VCaP (cell line): Measurements from ENCODE around the gene KDM6A.

ENCODE experiments used
- H3K27ac ChIP-seq: fragments of 450-650 bp; 2 replicates; pipeline ENCODE4 v1.5.1; 2017
- TF ChIP-seq, protein P1 (sequence below): fragments of 450-650 bp; conservative IDR thresholded peaks from 2 replicates; pipeline ENCODE4 v1.5.1; 2017; ENCODE audit warnings: mild to moderate bottlenecking, moderate library complexity

KDM6A gene

DNA sequence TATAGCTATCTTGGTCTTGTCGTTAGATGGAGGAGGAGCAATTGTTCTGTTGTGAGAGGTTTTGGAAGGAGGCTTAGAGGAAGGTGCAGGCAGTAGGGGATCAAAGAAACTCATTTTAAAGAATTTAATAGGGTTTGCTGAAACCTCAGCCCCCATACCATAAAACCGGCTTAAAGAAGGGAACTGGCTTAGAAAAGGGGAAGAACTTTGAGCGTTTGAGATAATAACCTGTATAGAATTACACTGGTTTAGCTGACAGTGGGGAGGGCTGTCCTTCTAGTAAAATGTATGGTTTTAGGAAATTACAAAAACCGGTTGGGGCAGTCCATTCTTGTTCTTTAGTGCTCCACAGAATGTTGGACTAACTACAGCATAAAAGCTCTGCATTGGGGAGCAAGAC, 128.1 kb downstream of the KDM6A start:
- TF ChIP-seq, protein P1, sequence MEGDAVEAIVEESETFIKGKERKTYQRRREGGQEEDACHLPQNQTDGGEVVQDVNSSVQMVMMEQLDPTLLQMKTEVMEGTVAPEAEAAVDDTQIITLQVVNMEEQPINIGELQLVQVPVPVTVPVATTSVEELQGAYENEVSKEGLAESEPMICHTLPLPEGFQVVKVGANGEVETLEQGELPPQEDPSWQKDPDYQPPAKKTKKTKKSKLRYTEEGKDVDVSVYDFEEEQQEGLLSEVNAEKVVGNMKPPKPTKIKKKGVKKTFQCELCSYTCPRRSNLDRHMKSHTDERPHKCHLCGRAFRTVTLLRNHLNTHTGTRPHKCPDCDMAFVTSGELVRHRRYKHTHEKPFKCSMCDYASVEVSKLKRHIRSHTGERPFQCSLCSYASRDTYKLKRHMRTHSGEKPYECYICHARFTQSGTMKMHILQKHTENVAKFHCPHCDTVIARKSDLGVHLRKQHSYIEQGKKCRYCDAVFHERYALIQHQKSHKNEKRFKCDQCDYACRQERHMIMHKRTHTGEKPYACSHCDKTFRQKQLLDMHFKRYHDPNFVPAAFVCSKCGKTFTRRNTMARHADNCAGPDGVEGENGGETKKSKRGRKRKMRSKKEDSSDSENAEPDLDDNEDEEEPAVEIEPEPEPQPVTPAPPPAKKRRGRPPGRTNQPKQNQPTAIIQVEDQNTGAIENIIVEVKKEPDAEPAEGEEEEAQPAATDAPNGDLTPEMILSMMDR, result no peak
- no peak overlapping the region for H3K27ac ChIP-seq

DNA sequence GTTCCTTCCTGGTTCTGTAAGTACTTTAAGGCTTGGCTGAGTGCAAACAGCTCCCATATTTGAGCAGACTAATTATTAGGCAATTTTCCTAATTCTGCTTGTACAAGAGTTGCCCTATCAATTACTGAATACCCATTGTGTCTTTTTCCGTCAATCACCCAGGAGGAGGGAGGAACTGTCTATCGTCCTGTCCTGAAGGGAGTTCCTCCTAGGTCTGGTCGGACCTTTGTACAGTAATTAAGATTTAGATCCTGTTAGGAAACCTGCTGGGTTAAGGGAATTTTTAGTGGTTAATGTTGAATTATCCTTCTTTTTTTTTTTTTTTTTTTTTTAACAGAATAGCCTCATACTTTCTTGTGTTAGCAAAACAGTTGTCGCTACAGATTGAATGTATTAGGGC, 130.1 kb downstream of the KDM6A start:
- no peak overlapping the region for H3K27ac ChIP-seq
- TF ChIP-seq, protein P1, result no peak

DNA sequence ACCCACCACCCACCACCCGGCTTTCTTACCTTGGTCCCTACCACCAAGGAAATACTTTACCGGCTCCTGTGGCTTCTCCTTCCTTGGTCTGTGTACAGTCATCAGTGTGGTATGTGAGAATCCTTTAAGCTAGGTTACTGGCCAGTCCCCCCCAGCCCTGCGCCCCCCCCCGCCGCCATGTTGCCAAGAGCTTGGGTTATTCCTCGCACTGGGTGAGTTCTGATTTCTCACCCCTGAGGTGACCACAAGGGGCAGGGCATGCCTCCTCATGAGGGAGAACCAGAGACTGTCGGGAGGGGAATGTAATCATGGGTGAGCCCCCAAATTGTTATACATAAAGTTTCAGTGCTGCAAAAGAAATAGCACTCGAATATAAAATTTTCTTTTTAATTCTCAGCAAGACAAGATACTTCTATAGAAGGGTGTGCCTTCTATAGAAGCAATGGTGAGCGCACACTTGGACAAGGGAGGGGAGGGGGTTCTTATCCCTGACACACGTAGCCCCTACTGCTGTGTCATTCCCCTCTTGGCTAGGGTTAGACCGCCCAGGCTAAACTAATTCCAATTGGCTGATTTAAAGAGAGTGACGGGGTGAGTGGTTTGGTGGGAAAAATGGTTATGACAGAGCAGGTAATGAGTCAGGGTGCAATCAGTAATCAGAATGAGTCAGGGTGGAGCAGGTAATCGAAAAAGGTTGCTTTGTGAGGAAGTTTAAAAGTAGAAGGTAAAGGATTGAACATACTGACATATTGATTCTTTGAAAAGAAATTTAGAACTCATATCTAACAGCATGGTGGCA, 133.2 kb downstream of the KDM6A start:
- H3K27ac ChIP-seq, result no peak overlapping the region
- TF ChIP-seq, protein P1, result no peak

DNA sequence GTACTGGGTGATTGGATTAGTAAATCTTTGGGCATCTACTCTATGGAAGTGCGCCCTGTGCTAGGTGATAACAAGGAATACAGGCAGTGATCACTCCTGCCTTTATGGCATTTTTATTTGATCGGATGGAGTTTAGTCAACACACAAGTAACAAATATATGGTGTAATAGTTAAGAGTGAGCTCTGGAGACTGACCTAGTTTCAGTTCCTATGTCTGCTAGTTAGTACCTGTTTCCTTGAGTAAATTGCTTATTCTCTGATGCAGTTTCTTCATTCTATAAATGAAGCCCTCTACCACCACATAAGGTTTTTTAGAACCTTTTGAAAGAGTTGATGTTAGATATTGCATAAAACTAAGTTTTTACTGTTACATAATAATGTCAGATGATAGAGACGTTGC, 134.6 kb downstream of the KDM6A start:
- TF ChIP-seq, protein P1, result no peak
- no peak overlapping the region for H3K27ac ChIP-seq

DNA sequence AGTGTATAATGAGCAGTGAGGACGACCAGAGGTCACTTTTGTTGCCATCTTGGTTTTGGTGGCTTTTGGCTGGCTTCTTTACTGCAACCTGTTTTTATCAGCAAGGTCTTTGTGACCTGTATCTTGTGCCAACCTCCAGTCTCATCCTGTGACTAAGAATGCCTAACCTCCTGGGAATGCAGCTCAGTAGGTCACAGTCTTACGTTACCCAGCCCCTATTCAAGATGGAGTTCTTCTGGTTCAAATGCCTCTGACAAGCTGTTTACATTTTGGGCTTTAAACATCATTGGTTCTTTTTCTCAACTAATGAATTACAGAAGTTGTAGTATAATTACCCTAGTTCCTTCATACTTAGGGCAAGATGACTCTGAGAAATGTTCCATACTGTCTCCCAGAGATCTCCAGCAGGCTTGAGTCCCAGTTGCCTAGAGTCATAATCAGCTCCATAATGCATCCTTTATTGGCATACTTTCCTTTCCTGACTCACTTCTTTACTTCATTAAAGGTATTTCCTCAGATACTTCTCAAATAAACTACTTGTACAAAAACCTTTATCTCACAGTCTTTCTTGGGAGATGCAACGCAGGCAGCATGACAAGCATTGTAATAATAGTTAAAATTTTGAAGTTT, 136.5 kb downstream of the KDM6A start:
- no peak overlapping the region for H3K27ac ChIP-seq
- TF ChIP-seq, protein P1, result no peak

DNA sequence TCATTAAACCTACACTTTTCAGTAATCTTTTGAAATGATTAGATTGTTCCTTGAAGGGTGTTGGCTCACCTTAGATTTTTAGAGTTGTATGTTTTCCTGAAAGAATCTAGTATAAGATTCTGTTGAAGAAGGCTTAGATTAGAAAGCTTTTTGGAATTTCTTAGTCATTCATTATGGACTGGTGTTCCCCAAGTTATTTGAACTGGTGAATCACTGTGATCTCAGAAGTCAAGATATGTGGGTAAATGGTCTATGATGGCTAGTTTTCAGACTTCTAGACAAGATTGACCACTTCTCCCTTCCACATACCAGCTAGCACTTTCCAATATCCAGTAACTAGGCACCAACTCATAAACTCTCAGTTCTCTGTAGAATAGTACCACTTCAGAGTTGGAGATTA, 138.1 kb downstream of the KDM6A start:
- TF ChIP-seq, protein P1, result no peak
- H3K27ac ChIP-seq, result no peak overlapping the region

DNA sequence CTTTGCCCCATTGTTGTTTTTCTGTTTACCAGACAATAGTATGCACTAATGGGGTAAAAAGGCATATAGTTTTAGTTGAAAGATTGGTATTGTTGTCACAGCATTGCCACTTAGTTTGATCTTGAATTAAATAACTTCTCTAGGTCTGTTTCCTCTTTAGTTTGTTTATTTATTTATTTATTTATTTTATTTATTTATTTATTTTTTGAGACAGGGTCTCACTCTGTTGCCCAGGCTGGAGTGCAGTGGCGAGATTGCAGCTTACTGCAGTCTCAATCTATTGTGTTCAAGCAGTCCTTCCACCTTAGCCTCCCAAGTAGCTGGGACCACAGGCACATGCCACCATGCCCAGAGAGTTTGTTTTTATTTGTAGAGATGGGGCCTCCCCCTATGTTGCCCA, 138.6 kb downstream of the KDM6A start:
- H3K27ac ChIP-seq, result no peak overlapping the region
- TF ChIP-seq, protein P1, result no peak
